Jurkat, Clone E6-1 (cell line): ENCODE measurements around the gene MRNIP.

Source experiments
- DNase-seq: peaks from one replicate; pipeline ENCODE4 v3.0.0-alpha.2; 2011; ENCODE audit warnings: low read depth, low spot score
- H3K4me3 ChIP-seq: 2 replicates; pipeline ENCODE4 v1.5.1; 2011; ENCODE audit warnings: mild to moderate bottlenecking, low read length, control low read depth, moderate library complexity

MRNIP gene

GRCh38 chr5:179828756-179829421 lies 29.7 kb downstream of the MRNIP start:
- DNase-seq = no peak
- H3K4me3 ChIP-seq = no peak overlapping the region

- DNase-seq = peak; percentile 87
Observed at GRCh38 chr5:179827680-179828079, 30.9 kb downstream of the MRNIP start.

GRCh38 chr5:179825655-179826182 lies 32.9 kb downstream of the MRNIP start:
- no peak for DNase-seq
- H3K4me3 ChIP-seq = no peak overlapping the region

More at GRCh38 chr5:179827680-179828079, 30.9 kb downstream of the MRNIP start:
- H3K4me3 ChIP-seq = peak overlapping the region; percentile 16; the same call in 1 of the 2 replicates

DNA sequence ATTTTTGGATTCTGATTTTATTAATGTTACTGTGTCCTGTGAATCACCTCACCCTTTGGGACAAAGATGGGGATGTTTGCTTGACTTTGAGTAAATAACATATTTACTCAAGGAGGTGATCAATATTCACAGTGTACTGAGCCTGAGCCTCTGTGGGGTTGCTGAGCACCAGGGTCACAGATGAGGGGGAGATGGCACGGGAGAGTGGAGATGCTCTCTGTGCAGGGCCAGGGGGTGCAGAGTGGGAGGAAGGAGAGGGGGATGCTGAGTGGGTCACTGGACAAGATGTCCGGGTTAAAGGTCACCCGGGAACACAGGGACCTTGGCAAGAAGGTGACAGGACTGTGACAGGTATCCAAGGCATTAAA lies 33.9 kb downstream of the MRNIP start:
- DNase-seq = no peak
- H3K4me3 ChIP-seq = no peak overlapping the region

DNA sequence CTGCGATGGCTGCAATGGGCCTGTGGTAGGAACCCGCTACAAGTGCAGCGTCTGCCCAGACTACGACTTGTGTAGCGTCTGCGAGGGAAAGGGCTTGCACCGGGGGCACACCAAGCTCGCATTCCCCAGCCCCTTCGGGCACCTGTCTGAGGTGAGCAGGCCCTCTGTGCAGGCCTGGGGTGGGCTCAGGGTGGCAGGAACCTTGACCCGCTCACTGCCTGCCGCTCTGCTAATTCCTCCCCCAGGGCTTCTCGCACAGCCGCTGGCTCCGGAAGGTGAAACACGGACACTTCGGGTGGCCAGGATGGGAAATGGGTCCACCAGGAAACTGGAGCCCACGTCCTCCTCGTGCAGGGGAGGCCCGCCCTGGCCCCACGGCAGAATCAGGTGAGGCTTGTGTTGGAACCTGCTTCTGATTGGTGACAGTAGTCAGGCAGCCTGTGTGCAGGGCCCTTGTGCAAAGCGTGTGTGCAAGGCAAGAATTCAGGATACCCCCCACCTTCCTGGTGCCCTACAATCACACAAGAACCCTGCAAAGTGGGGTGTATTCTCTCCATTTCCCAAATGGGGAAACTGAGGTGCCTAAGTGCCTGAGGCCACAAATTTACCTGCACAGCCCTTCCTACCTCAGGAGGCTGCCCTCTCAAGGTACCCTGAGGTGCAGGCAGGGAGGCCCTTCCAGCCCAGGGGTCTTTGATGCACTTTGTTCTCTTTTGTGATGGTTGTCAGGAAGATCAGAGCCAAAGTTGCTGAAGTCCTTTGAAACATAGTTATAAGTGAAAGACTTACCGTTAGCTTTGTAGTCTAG lies 34.5 kb downstream of the MRNIP start:
- no peak overlapping the region for H3K4me3 ChIP-seq
- DNase-seq = no peak

DNA sequence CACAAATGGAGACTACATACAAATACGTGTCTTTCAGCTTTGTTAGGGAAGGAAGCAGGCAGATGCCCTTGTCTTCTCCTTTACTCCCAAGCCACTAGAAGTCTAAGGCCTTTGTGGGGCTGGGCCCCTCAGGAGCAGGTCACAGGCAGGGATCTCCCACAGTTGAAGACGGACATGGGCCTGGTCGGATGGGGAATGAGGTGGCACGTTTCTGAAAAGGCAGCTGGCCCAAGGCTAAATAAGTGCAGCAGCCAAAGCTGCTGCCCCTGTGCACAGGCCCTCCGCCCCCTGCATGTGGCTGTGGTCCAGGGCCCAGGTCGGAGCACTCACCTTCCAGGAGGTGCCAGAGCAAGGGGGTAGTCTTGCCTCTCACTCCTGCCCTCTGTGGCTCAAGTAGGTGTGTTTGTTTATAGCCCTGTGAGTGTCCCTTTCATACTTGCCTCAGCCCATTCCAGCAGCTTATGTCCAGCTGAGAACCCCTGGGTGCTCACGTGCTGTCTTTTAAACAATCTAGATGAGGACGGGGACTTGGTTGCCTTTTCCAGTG lies 36.1 kb downstream of the MRNIP start:
- DNase-seq = no peak
- no peak overlapping the region for H3K4me3 ChIP-seq

- no peak for DNase-seq
Observed at GRCh38 chr5:179822059-179822432, 36.6 kb downstream of the MRNIP start.

DNA sequence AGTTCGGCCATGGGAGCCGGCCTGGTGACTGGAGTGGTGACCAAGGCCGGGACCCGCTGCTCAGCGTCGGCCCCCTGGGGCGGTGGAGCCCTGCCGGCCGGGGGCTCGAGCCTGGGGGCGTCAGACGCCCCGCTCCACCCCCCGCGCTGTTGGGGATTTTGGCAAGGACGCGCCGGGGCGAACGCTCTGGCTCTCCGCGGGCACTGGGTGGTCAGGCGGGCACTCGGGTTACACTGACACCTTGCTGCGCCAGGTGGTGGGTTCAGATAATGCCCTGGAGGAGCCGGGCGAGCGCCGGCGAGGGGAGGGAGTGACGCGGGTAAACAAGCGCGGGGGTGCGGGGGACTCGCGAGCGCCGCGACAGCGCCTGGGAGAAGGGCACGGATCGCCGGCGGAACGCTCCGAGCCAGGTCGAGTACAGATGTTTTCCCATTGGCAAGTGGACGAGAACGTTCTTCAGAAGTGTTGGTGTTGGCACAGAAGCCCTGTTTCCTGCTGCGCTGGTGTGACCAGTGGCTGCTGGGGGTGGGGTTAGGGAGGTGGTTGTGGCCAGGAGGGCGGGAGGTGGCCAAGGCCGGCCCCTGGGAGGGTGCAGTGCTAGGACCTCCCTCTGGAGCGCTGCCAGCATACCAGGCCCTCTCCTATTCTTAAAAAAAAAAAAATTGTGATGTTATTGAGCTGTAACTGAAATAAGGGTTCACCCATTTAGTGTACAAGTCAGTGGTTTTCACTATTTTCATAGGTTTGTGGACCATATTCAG lies 37.1 kb downstream of the MRNIP start:
- peak overlapping the region; percentile 70 for H3K4me3 ChIP-seq
- DNase-seq = peak; percentile 77

More at GRCh38 chr5:179822059-179822432, 36.6 kb downstream of the MRNIP start:
- peak overlapping the region; percentile 70; the same call in 1 of the 2 replicates for H3K4me3 ChIP-seq

DNA sequence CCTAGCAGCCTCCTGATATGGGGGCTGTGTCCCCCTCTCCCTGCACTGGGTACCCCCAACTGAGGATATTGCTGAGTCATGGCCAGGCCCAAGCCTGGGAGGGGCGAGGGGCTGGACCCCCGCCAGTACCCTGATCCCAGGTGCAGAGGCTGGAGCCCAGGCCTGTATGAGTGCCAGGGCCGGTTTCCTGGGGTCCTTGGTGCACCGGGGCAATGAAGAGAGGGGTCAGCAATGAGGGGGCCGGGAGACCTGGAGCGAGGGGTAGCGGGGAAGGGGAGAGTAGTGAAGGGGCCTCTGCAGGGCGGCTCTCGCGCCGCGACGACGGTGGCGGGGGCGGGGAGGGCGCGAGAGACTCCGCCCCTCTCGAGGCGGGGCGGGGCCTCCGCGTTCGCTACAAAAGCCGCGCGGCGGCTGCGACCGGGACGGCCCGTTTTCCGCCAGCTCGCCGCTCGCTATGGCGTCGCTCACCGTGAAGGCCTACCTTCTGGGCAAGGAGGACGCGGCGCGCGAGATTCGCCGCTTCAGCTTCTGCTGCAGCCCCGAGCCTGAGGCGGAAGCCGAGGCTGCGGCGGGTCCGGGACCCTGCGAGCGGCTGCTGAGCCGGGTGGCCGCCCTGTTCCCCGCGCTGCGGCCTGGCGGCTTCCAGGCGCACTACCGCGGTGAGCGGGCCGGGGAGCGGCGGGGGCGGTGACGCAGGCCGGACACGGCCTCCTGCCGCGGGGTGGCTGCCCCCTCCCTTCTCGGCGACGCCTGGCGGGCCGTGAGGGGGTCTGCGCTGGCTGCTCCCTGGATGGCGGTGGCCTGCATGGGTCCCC lies 37.9 kb downstream of the MRNIP start, which contains the start of gene SQSTM1:
SQSTM1 (plus strand) TSS at position 423 of the 815 bp plus-strand sequence; CDS start at position 455, 32 bp downstream.
- peak; percentile 55 for DNase-seq
- peak within 1 kb of the TSS; percentile 70 for H3K4me3 ChIP-seq

- peak overlapping the region; percentile 70 for H3K4me3 ChIP-seq
- no peak for DNase-seq
Observed at GRCh38 chr5:179820127-179820482, 38.5 kb downstream of the MRNIP start.

DNA sequence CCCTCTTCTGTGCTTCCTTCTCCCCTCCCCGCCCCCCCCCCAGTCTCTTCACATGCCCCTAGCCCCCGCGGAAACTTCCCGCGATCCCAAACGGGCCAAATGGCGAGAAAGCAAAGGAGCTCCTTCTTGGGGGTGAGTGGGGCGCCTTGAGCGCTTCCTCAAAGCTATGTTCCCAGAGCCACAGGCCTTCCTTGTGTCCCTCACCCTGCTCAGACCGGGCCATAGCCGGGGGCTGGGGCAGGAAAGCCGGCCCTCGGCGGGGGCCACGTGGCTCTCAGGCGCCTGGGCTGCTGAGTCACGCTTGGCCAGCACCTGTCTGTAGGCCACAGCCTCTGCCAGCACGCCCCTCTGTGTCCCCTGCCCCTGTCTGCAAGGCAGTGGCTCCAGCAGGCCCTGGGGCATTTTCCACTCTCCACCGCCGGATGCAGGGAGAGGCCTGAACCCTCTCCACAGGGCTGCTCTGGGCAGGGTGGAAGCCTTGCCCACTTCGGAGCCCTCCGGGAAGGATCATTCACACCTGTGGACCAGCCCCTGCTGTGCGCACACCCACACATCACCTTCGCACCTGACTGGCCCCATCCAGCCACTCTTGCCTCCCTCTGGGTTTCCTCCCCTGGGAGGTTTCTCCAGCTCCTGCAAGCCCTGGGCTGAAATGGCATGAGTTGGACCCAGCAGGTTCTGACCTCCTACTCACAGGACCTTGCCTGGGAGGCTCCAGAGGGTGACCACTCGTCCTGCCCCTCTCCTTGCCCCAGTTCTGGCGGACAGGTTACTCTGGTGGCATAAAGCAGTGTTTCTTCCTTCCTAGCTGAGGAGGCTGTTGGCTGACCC lies 39.1 kb downstream of the MRNIP start:
- no peak overlapping the region for H3K4me3 ChIP-seq
- no peak for DNase-seq

DNA sequence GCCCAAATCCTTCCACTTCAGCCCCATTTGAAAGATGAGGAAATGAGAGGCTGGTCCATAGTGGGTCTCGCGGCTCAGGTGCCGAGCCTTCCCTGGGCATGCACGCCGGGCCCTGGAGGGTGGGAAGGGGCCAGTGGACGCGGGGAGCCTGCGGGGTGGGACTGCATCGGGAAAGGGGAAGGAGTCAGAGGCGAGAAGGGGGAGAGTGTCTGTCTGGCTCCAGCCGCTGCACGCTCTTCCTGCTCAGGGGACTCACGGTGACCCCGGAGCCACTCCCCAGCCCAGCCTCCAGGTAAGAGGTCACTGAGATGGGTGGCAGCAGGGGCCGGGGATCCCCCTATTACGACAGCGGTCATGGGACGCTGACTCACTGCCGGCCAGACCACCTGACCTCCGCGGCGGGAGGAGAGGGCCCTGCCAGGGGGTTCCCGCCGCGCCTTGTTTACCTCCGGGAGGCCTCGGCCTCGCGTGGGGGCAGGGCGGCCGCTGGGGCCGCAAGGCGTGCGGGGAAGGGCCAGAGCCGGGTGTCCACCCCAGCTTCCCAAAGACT lies 39.8 kb downstream of the MRNIP start:
- no peak for DNase-seq
- no peak overlapping the region for H3K4me3 ChIP-seq

GRCh38 chr5:179817890-179818745 lies 40.5 kb downstream of the MRNIP start:
- DNase-seq = no peak
- H3K4me3 ChIP-seq = no peak overlapping the region

- H3K4me3 ChIP-seq = no peak overlapping the region
- DNase-seq = no peak
Observed at GRCh38 chr5:179817470-179817840, 41.2 kb downstream of the MRNIP start.

DNA sequence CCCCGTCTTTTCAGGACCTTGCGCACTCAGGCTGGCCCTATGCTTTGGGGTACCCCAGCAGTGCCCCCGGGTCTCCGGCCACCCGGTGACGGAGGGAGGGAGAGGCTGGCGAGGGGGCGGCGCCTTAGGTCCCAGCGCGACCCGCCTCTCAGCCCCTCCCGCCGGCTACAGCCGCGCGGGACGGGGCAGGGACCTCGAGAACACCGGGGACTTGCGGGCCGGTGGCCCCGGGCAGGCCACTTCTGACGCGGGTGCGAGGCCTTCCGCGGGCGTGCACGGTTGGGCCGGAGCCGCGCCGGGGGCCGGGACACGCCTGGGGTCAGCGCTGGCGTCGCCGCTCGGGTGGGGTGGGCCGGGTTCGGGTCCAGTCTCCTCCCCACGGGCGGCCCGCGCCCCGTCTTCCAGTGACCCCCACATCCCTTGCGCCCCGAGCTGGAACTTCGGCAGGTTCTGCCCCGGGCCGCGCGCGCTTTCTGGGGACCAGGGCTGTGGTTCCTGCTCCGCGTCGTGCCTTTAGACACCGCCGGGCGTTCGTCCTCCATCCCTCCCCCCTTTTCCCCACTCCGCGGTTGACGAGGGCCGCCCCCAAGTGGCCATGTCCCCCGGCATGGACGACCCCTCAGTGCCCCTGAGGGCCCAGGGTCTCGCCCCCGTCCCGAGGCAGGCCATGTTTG lies 41.7 kb downstream of the MRNIP start:
- no peak for DNase-seq
- H3K4me3 ChIP-seq = no peak overlapping the region

GRCh38 chr5:179816401-179816795 lies 42.2 kb downstream of the MRNIP start:
- H3K4me3 ChIP-seq = no peak overlapping the region
- no peak for DNase-seq
